ENCODE results near the gene ZDHHC12. TPM values are rescaled to one million over a fixed set of nuclear protein-coding genes. Genes with fewer than 3 reads are reported as not detected.

The ZDHHC12 gene
- total RNA-seq, 1 experiment from 2014 or later: 39.7 TPM

GRCh38 chr9:128768606-128769005 lies 44.7 kb upstream of the ZDHHC12 start (continued):
- TF ChIP-seq, protein P1, sequence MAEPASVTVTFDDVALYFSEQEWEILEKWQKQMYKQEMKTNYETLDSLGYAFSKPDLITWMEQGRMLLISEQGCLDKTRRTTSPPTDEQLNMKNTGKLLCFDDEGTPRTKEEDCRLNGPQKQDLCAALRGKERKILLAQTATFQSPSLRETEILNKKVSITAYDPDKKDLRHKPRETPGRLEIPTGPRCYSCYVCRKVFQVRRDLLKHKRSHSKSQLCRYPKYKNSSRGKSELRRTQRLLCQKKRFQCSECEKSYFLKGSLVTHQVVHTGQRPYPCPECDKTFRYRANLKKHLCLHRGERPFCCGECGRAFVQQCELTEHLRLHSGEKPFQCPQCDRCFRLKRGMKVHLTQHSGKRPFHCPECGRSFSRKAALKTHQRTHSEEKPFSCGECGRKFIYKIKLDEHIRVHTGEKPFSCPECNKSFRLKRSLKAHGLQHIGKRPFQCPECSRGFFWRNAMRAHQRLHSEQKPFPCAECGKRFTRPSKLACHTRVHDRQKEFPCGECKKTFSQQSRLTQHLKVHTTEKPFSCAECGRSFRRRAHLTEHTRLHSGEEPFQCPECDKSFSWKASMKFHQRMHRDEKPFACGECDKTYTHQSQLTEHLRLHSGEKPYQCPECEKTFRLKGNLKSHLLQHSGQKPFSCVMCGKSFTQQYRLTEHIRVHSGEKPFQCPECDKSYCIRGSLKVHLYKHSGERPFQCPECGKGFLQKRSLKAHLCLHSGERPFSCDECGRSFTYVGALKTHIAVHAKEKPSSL (CRISPR knock-in tag; conservative IDR thresholded peaks at IDR 0.05): no peak
- no peak for TF ChIP-seq TEAD1 (CRISPR knock-in tag; IDR thresholded peaks at IDR 0.05)
- TF ChIP-seq AR (CRISPR knock-in tag; IDR thresholded peaks at IDR 0.05): no peak
- no peak for TF ChIP-seq OVOL2 (CRISPR knock-in tag; IDR thresholded peaks at IDR 0.05; ENCODE audit: borderline replicate concordance)
- TF ChIP-seq MXD4 (CRISPR knock-in tag; IDR thresholded peaks at IDR 0.05; ENCODE audit: borderline replicate concordance): no peak
- TF ChIP-seq GABPB1 (CRISPR knock-in tag; IDR thresholded peaks at IDR 0.05): no peak
- no peak for TF ChIP-seq SOX15 (CRISPR knock-in tag; IDR thresholded peaks at IDR 0.05)

DNA sequence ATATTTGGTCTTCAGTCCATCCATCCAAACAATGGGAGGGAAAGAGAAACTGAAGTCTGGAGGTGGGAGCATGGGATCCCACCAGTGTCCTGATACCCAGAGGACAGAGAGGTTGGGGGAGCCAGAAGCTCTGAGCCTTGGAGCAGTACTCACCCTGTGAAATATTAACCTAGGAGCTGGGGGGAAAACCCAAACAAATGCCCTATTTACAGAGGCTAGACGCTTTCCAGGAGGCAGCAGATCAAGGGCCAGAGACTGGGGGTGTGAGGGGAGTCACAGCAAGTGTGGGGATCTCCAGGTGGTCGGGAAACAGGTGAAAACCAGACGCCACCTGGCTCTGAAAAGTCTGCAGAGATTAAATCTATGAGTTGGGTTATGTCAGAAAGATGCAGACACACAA lies 41.6 kb upstream of the ZDHHC12 start:
- no peaks in the 10 kb centered on the region; the same call in 1 of the 2 replicates for H3K36me3 Mint-ChIP-seq
- peak overlapping the region; percentile 90; the same call in 1 of the 2 replicates for H3K27ac Mint-ChIP-seq
- H3K9me3 Mint-ChIP-seq: no peaks in the 10 kb centered on the region
- no peaks in the 10 kb centered on the region for H3K27me3 Mint-ChIP-seq (ENCODE audit: low read depth)
- no peak overlapping the region for H3K4me3 Mint-ChIP-seq
- H3K4me1 Mint-ChIP-seq: peaks cover 13% of the 10 kb centered on the region
- CTCF ChIA-PET: interaction anchor here (0.7 to 1.8 kb wide), 6 partner anchors 20 to 263 kb away, joined by 3 to 10 read pairs (median 4); partner anchors contain the start of genes PKN3, SH3GLB2 and SPOUT1
- ATAC-seq (no peak), DNase-seq (ENCODE audit: low spot score) (no peak)
- POLR2A ChIA-PET: interaction anchor here (1.0 kb wide), 1 partner anchor 41 kb away, joined by 4 read pairs; no protein-coding TSS in a partner anchor
- no peak for TF ChIP-seq NFATC4 (CRISPR knock-in tag; IDR thresholded peaks at IDR 0.05)
- no peak for TF ChIP-seq NR2C2 (CRISPR knock-in tag; IDR thresholded peaks at IDR 0.05)
- no peak for TF ChIP-seq ARID4B (CRISPR knock-in tag; IDR thresholded peaks at IDR 0.05; ENCODE audit: borderline replicate concordance)
- TF ChIP-seq, protein P2, sequence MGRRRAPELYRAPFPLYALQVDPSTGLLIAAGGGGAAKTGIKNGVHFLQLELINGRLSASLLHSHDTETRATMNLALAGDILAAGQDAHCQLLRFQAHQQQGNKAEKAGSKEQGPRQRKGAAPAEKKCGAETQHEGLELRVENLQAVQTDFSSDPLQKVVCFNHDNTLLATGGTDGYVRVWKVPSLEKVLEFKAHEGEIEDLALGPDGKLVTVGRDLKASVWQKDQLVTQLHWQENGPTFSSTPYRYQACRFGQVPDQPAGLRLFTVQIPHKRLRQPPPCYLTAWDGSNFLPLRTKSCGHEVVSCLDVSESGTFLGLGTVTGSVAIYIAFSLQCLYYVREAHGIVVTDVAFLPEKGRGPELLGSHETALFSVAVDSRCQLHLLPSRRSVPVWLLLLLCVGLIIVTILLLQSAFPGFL (CRISPR knock-in tag; IDR thresholded peaks at IDR 0.05; ENCODE audit: borderline replicate concordance): no peak
- no peak for TF ChIP-seq HMGA2 (CRISPR knock-in tag; IDR thresholded peaks at IDR 0.05)
- no peak for TF ChIP-seq USF2 (CRISPR knock-in tag; IDR thresholded peaks at IDR 0.05)
- no peak for TF ChIP-seq ZNF317 (CRISPR knock-in tag; IDR thresholded peaks at IDR 0.05; ENCODE audit: borderline replicate concordance, low read depth)
- TF ChIP-seq ZNF121 (CRISPR knock-in tag; IDR thresholded peaks at IDR 0.05): no peak
- TF ChIP-seq E2F4 (CRISPR knock-in tag; IDR thresholded peaks at IDR 0.05; ENCODE audit: borderline replicate concordance, low read depth): no peak
- TF ChIP-seq ZNF232 (CRISPR knock-in tag; IDR thresholded peaks at IDR 0.05): no peak
- TF ChIP-seq ZNF263 (CRISPR knock-in tag; IDR thresholded peaks at IDR 0.05; ENCODE audit: low read depth): no peak
- TF ChIP-seq, protein P3, sequence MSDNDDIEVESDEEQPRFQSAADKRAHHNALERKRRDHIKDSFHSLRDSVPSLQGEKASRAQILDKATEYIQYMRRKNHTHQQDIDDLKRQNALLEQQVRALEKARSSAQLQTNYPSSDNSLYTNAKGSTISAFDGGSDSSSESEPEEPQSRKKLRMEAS (CRISPR knock-in tag; IDR thresholded peaks at IDR 0.05): no peak
- TF ChIP-seq MYBL2 (CRISPR knock-in tag; IDR thresholded peaks at IDR 0.05): no peak
